ENCODE measurements around the gene OR7C1.
"Not testable (repeated sequence)": the region's sequence is repeated elsewhere in the genome, so short reads cannot be mapped to it uniquely, and the experiment has no call there.

- TF ChIP-seq CTCF (IDR thresholded peaks at IDR 0.05; ENCODE audit: low read depth, low read length, poor library complexity, severe bottlenecking); EZH2phosphoT487 (IDR thresholded peaks at IDR 0.05; ENCODE audit: borderline replicate concordance, low read length): not testable (repeated sequence)
These were observed 54.3 kb downstream of the OR7C1 start for GRCh38 chr19:14780622-14781225.
